ENCODE measurements around the gene EED.
"Not testable (repeated sequence)": the region's sequence is repeated elsewhere in the genome, so short reads cannot be mapped to it uniquely, and the experiment has no call there.

The EED gene

DNA sequence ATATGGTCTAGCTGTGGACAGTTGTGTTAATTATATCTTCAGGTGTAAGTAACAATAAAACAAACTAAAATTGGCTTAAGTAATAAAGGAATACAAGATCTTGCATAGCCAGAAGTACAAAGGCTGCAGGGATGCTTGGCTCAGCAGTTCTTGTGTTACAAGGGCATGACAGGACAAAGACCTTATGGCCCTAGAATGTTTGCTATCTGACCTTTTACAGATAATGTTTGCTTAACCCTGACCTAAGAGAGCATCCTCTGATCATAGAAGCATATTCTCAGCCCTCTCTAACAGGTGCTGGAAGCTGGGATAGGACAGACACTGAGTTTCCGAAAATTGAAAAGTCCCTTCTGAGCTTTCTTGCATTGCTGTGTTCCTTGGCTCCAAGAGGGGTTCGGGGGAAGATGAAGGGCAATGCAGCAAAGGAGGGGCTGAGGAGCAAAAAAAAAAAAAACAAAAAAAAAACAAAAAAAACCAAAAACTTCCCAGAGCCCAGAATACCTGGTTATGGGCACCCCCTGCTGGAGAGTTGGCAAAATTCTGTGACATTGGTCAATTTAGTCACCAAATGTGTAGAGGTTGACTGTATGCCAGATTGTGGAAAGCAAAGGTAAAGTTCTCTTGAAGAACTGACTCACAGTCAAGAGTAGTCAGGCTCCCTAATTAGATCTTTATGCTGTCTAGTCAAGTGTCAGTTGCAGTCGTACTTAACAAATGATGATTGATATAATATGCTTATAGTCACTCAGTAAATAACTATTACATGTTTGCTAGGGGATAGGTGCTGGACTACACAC lies 47.1 kb downstream of the EED start:
- peak; percentile 55 to 57 for DNase-seq (ENCODE audit: low read depth in 2 of 2)

DNA sequence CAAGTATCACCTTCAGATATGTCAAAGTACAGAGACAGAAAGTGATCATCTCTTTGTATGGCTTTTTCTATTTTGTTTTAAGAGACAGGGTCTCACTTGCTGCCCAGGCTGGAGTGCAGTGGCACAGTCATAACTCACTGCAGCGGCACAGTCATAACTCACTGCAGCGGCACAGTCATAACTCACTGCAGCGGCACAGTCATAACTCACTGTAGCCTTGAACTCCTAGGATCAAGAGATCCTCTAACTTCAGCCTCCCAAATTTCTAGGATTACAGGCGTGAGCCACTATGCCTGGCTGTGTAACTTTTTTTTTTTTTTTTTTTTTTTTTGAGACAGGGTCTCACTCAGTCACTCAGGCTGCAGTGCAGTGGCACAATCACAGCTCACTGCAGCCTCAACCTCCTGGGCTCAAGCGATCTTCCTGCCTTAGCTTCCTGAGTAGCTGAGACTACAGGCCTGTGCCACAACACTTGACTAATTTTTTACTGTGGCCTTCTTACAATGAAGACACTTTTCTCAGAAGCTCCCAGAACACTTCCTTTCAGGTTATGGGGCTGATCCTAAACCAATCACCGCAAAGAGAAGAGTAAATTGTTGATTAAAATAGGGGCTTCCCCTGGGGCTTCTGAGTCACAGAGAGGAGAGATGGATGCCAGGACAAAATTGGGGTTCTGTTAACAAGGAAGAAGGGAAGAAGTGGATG lies 48.5 kb downstream of the EED start:
- no peak for DNase-seq (ENCODE audit: low read depth in 2 of 2)

DNA sequence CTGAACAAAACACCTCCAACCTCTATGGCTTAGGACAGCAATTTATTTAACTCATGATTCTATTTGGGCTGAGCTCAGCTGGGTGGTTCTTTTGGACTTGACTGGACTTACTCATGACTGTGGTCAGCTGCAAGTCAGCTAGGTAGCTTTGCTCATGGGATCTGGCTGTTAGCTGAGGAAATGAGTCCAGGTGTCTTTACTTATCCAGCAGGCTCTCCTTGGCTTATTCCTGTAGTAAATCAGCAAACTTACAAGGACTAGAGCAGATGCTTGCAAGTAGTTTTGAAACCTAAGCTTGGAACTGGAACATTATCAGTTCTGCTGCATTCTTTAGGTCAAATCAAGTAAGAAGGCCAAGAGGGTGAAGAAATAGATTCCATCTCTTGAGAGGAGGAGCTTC lies 49.5 kb downstream of the EED start:
- no peak for DNase-seq (ENCODE audit: low read depth in 2 of 2)

DNA sequence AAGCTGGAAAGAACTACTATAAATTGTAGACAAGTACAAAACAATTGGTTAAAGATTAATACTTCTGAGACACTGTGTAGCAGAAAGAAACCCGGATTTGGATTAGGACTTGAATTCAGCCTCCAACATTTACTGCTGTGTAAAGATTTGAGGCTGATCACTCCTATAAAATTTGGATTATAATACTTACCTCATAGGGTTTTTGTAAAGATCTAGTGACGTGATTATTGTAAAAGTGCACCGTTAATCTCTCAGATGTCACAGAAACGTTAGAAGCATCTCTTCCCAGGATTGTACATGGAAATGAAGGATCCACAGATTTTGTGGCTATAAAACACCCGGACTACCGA lies 57.2 kb downstream of the EED start:
- no peak for DNase-seq (ENCODE audit: low read depth in 2 of 2)

DNA sequence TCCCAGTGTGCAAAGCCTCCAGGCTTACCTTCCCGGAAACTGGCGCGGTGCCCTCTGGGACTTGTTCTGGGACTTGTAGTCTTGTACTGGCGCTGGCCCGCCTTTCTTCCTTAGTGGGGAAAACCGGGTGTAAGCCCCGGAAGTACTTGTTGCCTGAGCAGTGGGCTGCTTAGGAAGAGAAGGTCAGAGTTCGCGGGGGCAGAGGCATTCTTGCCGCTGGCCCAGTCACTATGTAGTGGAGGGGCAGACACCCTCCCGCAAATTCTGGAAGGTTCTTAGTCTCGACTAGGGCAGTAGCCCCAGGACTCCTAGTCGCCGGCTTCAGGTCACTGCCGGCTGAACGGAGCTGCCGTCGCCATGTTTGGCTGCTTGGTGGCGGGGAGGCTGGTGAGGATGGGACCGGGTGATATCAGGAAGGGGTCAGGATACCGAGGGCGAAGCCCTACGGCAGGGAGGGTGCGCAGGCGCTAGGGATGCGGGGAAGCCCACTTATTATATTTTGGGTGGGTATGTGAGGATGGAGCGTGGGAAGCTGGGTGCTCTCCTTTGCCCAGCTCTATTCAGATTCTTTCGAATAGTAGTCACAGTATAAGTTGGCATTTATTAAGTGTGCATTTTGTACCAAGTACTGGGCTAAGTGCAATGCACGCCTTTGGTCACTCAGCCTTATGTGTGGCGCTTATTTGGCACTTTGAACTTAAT lies 57.7 kb downstream of the EED start, which contains the start of gene HIKESHI:
Gene HIKESHI, plus strand, starts transcription at position 149 of the 702 bp plus-strand sequence. Its CDS starts 209 bp downstream, at position 358.
- peak; percentile 84 to 90 for DNase-seq (ENCODE audit: low read depth in 2 of 2)

DNA sequence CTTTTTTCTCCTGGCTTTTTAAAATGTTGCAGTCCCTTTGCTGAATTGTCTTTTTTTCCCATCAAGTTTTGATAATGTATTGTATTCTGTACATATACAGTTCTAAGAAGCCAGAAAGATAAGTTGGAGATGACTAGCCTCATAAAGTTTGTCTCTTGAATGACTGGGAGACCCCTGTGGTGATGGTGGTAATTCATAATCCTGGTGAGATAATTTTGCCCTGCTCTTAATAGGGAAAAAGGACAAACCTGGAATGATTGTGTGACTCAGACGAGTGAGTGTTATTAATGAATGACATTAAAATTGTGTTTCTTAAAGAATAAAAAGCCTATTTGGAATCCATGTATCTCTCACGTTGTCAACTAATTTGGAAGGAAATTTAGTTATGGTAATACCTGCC lies 58.7 kb downstream of the EED start:
- no peak for DNase-seq (ENCODE audit: low read depth in 2 of 2)

DNA sequence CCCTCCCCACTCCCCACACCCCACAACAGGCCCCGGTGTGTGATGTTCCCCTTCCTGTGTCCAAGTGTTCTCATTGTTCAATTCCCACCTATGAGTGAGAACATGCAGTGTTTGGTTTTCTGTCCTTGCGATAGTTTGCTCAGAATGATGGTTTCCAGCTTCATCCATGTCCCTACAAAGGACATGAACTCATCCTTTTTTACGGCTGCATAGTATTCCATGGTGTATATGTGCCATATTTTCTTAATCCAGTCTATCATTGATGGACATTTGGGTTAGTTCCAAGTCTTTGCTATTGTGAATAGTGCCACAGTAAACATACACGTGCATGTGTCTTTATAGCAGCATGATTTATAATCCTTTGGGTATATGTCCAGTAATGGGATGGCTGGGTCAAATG lies 64.2 kb downstream of the EED start:
- DNase-seq (ENCODE audit: low read depth in 2 of 2): not testable (repeated sequence)

DNA sequence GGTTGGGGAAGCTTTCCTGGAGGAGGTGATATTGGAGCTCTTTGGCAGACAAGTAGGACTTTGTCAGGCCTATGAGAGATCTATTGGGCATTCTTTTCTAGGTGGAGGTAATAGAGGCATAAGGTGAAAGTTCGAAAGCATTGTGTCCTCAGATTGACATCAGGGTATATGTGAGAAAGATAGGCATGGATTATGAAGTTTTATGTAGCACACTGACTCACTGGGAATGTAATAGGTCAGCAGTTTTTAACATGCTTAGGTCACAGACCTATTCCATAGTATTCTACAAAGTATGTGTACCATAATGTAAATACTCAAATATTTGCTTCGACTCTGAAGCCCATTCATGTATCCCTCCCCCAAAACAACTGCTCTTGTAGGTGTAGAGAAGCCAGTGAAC lies 69.2 kb downstream of the EED start:
- DNase-seq (ENCODE audit: low read depth in 2 of 2): no peak

DNA sequence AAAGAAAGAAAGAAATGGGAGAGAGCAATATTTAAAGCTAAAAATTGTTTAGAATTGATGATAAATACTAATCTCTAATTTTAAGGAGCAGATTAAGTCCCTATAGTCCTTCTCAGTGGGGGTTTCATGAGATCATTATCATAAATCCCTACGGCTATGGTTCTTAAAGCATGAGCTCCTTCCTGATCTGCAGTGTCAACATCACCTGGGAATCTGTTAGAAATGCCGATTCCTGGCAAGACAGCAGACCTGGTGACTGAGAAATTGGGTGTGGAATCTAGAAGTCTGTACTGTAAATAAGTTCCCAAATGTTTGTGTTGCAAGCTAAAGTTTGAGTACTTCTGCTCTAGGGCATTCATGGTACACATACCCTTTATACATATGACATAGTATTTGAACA lies 70.1 kb downstream of the EED start:
- no peak for DNase-seq (ENCODE audit: low read depth in 2 of 2)

Measured in stimulated activated CD4-positive, alpha-beta T cell treated with anti-CD3 and anti-CD28 coated beads, Interleukin-1b, Interleukin-23, amount 100 ng/mL, for 4 hours (primary cell).